ENCODE data around the gene DDX50.

The DDX50 gene

DNA sequence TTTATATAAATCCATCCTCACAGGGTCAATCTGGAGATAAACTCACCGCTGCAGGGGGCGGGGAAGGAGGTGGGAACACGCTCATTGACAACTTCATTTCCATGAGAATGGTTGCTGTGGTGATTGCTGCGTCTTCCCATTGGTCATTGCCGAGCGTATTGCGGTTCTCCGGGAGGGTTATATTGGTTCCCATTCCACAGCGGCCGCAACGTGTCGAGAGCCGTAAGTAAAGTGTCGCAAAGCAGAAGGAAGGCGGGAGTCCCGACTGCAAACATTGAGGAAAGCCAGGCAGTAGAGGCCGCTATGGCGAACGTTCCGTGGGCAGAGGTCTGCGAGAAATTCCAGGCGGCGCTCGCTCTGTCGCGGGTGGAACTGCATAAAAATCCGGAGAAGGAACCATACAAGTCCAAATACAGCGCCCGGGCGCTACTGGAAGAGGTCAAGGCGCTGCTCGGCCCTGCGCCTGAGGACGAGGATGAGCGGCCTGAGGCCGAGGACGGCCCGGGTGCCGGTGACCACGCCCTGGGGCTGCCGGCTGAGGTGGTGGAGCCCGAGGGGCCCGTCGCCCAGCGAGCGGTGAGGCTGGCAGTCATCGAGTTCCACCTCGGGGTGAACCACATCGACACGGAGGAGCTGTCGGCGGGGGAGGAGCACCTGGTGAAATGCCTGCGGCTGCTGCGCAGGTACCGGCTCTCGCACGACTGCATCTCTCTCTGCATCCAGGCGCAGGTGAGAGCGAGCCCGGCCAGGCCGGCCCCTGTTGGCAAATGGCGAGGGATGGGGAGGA, 87.6 kb downstream of the DDX50 start, which contains the start of gene KIFBP:
KIFBP (plus strand) TSS at position 274 of the 787 bp plus-strand sequence; CDS start at position 304, 30 bp downstream.
- peak; percentile 85 for DNase-seq (ENCODE audit: low spot score)

DNA sequence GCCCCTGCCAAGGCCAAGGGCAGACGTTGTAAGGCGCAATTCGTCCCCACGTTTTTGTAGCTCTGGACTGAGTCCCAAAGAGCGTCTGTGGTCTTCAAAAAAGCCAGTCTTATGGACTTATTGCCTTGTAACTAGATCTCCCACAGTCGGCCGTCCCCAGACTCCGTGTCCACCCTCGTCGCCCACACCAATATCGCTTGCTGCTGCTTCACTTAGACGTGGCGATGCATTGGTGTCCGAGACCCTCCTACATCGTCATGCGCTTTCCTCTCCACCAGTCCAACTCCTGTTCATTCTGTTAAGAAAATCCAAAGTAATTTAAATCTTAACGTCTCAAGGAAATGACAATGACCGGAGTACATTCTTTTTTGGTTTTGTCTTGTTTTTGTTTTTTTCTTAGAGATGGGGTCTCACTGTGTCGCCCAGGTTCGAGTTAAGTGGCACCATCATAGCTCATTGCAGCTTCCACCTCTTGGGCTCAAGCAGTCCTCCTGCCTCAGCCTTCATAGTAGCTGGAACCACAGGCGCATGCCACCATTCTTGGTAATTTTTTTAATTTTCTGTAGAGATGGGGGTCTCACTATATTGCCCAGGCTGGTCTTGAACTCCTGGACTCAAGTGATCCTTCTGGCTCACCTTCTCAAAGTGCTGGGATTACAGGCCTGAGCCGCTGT, 88.3 kb downstream of the DDX50 start:
- DNase-seq (ENCODE audit: low spot score), result no peak

- no peak for DNase-seq (ENCODE audit: low spot score)
Measured at GRCh38 chr10:68992636-68993440, 91.7 kb downstream of the DDX50 start.

All from CD4-positive, alpha-beta T cell treated with Interleukin-6 at 100 ng/mL for 8 hours (primary cell).